Subcutaneous abdominal adipose tissue (tissue), 5 donors: ENCODE data around the gene CCL24.
"Not testable (repeated sequence)": the region's sequence is repeated elsewhere in the genome, so short reads cannot be mapped to it uniquely, and the experiment has no call there.

Source experiments
- H3K27ac ChIP-seq: one replicate; pipeline ENCODE4 v1.7.0; 2013; ENCODE audit warnings: low read depth, mild to moderate bottlenecking, inconsistent platforms, low read length, moderate library complexity
- H3K27me3 ChIP-seq, 5 donors: one replicate each; pipeline ENCODE4 v1.7.0; 2013; ENCODE audit warnings: low read length in 5 of 5, inconsistent platforms in 1 of 5; ENCODE audit not compliant: control insufficient read depth in 5 of 5, insufficient read depth in 4 of 5
- H3K36me3 ChIP-seq, 5 donors: one replicate each; pipeline ENCODE4 v1.7.0; 2013; ENCODE audit warnings: low read length in 5 of 5; ENCODE audit not compliant: control insufficient read depth in 5 of 5, insufficient read depth in 5 of 5
- H3K4me1 ChIP-seq, 5 donors: one replicate each; pipeline ENCODE4 v1.7.0; 2013; ENCODE audit warnings: low read length in 5 of 5, mild to moderate bottlenecking in 3 of 5, moderate library complexity in 1 of 5; ENCODE audit not compliant: control insufficient read depth in 5 of 5, insufficient read depth in 5 of 5
- H3K4me3 ChIP-seq, 5 donors: one replicate each; pipeline ENCODE4 v1.7.0; 2013; ENCODE audit warnings: low read length in 5 of 5, low read depth in 1 of 5
- H3K9ac ChIP-seq, 5 donors: one replicate each; pipeline ENCODE4 v1.7.0; 2013; ENCODE audit warnings: low read length in 5 of 5, mild to moderate bottlenecking in 4 of 5, moderate library complexity in 3 of 5
- H3K9me3 ChIP-seq, 5 donors: one replicate each; pipeline ENCODE4 v1.7.0; 2013; ENCODE audit warnings: low read length in 5 of 5; ENCODE audit not compliant: control insufficient read depth in 5 of 5
- donor health status: healthy.
- donor health status: healthy.
- donor health status: healthy.
- donor health status: healthy.
- donor health status: healthy.

The CCL24 gene

DNA sequence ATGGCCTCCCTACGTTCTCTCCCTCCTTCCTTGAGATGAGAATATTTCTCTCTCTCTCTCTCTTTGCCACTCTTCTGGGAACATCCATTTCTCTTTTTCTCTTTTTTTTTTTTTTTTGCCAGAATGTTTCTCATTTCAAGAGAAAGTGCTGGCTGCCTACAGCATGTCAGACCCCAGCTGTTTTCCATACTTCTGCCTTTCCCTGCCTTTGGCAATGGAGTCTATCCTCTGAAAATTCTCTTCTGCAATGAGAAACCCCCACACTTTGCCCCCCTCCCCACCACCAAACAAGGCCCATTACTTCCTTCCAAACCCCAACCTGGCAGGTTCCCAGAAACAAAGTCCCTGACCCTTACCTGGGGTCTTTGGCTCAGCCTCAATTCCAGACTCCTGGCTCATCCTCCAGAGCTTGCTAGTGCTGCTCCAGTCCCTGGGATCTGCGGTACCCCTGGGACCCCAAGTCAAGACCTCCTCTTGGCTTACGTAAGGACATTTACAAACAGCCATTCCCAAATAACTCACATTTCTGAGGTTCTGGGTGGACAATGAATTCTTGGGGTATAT lies 24.2 kb downstream of the CCL24 start:
- Histone ChIP-seq H3K9me3 (no peaks in the 10 kb centered on the region), H3K27ac (no peak overlapping the region), H3K4me1 (peaks cover 0 to 10% (median 8%) of the 10 kb centered on the region in 5 donors), H3K27me3 (no peaks in the 10 kb centered on the region), H3K36me3 (no peaks in the 10 kb centered on the region), H3K4me3 (no peak overlapping the region), H3K9ac (no peak overlapping the region)

DNA sequence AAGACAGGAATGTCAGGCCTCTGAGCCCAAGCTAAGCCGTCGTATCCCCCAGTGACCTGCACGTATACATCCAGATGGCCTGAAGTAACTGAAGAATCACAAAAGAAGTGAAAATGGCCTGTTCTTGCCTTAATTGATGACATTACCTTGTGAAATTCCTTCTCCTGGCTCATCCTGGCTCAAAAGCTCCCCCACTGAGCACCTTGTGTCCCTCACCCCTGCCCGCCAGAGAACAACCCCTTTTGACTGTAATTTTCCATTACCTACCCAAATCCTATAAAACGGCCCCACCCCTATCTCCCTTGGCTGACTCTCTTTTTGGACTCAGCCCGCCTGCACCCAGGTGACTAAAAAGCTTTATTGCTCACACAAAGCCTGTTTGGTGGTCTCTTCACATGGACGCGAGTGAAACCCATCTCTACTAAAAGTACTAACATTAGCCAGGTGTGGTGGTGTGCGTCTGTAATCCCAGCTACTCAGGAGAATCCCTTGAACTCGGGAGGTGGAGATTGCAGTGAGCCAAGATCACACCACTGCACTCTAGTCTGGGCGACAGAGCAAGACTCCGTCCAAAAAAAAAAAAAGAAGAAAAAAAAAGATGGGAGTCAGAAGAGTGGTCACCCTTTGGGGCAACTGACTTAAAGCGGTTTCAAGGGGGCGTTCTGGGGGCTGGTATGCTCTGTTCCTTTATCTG lies 25.3 kb downstream of the CCL24 start:
- H3K27me3 ChIP-seq, H3K36me3 ChIP-seq, H3K9me3 ChIP-seq, H3K4me1 ChIP-seq, H3K27ac ChIP-seq, H3K4me3 ChIP-seq, H3K9ac ChIP-seq: not testable (repeated sequence)

DNA sequence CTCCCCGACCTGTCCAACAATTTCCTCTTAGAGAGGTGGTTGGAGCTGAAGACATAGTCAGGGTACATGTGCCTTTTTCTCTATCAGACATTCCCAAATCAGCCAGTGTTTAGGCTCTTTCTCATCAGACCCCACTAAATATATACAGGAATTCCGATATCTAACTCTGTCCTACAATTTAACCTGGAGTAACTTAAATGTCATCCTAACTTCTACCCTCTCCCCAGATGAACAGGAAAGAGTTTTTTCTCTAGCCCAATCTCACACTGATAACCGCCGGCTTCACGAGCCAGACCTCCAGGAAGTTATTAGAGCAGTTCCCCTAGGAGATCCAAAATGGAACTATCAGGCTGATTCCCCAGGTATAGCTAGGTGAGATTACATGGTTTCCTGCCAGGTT lies 30.5 kb downstream of the CCL24 start:
- not testable (repeated sequence) for H3K36me3 ChIP-seq, H3K9ac ChIP-seq, H3K9me3 ChIP-seq, H3K4me3 ChIP-seq, H3K27ac ChIP-seq, H3K27me3 ChIP-seq, H3K4me1 ChIP-seq

DNA sequence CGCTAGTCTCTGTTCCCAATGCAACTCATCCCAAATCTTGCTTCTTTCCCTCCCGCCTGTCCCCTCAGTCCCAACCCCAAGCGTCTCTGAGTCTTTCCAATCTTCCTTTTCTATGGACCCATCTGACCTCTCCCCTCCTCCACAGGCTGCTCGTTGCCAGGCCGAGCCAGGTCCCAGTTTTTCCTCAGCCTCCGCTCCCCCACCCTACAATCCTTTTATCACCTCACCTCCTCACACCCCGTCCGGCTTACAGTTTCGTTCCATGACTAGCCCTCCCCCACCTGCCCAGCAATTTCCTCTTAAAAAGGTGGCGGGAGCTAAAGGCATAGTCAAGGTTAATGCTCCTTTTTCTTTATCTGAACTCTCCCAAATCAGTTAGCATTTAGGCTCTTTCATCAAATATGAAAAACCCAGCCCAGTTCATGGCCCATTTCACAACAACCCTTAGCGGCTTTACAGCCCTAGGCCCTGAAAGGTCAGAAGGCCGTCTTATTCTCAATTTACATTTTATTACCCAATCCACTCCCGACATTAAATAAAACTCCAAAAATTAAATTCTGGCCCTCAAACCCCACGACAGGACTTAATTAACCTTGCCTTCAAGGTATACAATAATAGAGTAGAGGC lies 32.8 kb downstream of the CCL24 start:
- H3K9me3 ChIP-seq, H3K4me1 ChIP-seq: not testable (repeated sequence)

DNA sequence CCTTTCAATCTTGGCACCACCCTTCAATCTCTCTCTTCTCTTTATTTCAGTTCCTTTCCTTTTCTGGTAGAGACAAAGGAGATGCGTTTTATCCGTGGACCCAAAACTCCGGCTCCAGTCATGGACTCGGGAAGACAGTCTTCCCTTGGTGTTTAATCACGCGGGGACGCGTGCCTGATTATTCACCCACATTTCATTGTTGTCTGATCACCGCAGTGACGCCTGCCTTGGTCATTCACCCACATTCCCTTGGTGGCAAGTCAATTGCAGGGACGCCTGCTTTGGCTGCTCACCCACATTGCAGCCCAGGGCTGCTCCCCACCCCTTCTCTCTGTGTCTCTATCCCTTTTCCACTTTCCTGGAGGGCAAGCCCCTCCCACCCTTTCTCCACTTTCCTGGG lies 34.1 kb downstream of the CCL24 start:
- H3K9ac ChIP-seq, H3K4me3 ChIP-seq, H3K36me3 ChIP-seq, H3K9me3 ChIP-seq, H3K27ac ChIP-seq, H3K4me1 ChIP-seq, H3K27me3 ChIP-seq: not testable (repeated sequence)

More for the DNA sequence above, 32.8 kb downstream of the CCL24 start:
- not testable (repeated sequence) for H3K36me3 ChIP-seq, H3K4me3 ChIP-seq, H3K27ac ChIP-seq, H3K27me3 ChIP-seq, H3K9ac ChIP-seq

DNA sequence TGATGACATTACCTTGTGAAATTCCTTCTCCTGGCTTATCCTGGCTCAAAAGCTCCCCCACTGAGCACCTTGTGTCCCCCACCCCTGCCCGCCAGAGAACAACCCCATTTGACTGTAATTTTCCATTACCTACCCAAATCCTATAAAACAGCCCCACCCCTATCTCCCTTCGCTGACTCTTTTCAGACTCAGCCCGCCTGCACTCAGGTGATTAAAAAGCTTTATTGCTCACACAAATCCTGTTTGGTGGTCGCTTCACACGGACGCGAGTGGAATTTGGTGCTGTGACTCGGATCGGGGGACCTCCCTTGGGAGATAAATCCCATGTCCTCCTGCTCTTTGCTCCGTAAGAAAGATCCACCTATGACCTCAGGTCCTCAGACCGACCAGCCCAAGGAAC lies 34.6 kb downstream of the CCL24 start:
- H3K4me3 ChIP-seq, H3K4me1 ChIP-seq, H3K27me3 ChIP-seq, H3K36me3 ChIP-seq, H3K9ac ChIP-seq, H3K9me3 ChIP-seq, H3K27ac ChIP-seq: not testable (repeated sequence)

DNA sequence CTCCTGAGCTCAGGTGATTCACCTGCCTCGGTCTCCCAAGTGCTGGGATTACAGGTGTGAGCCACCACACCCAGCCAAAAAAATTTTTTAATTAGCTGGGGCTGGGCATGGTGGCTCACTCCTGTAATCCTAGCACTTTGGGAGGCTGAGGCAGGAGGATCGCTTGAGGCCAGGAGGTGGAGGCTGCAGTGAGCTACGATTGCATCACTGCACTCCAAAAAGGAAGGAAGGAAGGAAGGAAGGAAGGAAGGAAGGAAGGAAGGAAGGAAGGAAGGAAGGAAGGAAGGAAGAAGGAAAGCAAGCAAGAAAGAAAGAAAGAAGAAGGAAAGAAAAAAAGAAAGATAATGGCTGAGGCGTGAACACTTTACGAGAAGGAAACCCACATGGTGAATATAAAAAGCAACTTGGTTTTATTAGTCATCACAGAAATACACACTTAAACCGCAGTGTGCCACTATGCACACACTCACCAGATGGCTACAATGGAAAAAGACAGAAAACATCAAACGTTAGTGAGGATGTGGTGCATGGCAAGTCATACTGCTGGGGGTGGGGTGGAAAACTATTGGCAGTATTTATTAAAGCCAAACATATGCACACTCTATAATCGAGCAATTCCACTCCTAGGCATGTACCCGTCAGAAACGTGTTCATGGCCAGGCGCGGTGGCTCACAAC lies 37.2 kb downstream of the CCL24 start:
- peaks cover 0 to 11% (median 9%) of the 10 kb centered on the region in 5 donors for H3K4me1 ChIP-seq
- H3K27me3 ChIP-seq: peaks cover 0 to 3% (median 0%) of the 10 kb centered on the region in 5 donors
- H3K27ac ChIP-seq: no peak overlapping the region
- no peaks in the 10 kb centered on the region for H3K36me3 ChIP-seq
- H3K9me3 ChIP-seq: no peaks in the 10 kb centered on the region
- H3K4me3 ChIP-seq: no peak overlapping the region
- H3K9ac ChIP-seq: no peak overlapping the region

DNA sequence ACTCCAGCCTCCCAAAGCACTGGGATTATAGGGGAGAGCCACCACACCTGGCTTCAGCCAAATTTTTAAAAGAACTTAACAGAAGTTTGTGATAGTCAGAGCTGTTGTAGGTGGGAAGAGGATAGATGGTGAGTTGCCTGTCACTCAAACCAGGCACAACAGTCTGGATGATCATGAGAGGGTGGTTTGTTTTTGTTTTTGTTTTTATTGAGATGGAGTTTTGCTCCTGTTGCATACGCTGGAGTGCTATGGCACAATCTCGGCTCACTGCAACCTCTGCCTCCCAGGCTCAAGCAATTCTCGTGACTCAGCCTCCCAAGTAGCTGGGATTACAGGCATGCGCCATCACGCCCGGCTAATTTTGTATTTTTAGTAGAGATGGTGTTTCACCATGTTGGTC lies 39.6 kb downstream of the CCL24 start:
- H3K27me3 ChIP-seq: not testable (repeated sequence)

DNA sequence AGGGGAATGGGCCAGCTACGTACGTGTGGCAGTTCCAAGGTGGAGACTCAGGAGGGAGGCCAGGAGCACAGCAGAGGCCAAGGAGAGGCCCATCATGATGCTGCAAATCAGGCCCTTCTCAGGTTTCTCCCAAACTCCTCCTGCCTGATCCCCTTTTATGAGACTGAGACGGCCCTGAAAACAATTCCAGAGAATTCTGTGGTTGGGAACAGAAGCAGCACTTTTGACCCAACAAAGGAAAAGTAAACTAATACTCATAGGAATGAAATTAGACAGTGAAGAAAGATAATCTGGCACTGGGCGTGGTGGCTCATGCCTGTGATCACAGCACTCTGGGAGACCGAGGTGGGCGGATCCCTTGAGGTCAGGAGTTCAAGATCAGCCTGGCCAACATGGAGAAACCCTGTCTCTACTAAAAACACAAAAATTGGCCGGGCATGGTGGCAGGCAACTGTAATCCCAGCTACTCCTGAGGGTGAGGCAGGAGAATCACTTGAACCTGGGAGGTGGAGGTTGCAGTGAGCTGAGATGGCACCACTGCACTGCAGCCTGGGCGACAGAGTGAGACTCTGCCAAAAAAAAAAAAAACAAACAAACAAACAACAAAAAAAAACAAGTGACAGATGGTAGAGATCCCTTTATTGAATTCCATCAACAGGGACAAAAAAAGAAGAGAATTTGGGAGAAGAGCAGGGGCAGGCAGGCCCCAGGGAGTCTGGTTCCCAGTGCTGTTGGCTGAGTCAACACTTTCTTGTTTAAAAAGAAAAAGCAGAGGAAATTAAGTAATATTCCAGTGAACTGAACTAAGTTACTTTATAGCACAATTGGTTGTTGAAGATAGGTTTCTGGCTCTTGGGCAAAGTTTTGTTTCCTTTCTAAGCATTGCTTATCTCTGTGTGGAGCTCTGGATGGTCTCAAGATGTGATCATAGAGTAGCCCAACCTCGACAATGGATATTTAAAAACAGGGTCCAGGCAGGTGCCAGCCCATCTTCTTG lies 41.2 kb downstream of the CCL24 start, which contains the start of gene CCL26:
TSS of gene CCL26 (minus strand) at position 131 of the 997 bp plus-strand sequence. CDS start at position 96, 35 bp downstream.
- H3K4me3 ChIP-seq: no peak within 1 kb of the TSS
- H3K36me3 ChIP-seq: no peaks in the 10 kb centered on the region
- no peaks in the 10 kb centered on the region for H3K27me3 ChIP-seq
- H3K4me1 ChIP-seq: peaks cover 0 to 20% (median 11%) of the 10 kb centered on the region in 5 donors
- peak within 1 kb of the TSS; percentile 14 for H3K27ac ChIP-seq
- no peaks in the 10 kb centered on the region for H3K9me3 ChIP-seq
- H3K9ac ChIP-seq: peak within 1 kb of the TSS in 1 of 5 donors; percentile 2

More for the DNA sequence above, 39.6 kb downstream of the CCL24 start:
- H3K9me3 ChIP-seq, H3K27ac ChIP-seq, H3K4me3 ChIP-seq, H3K36me3 ChIP-seq, H3K9ac ChIP-seq: not testable (repeated sequence)
- H3K4me1 ChIP-seq: peaks cover 0 to 19% (median 11%) of the 10 kb centered on the region in 5 donors
